D341Med (cell line): ENCODE measurements around the gene EIF4EBP2.

Source experiments
- DNase-seq: peaks from one replicate; pipeline ENCODE4 v3.0.0; 2012; ENCODE audit warnings: low spot score

Gene EIF4EBP2, protein sequence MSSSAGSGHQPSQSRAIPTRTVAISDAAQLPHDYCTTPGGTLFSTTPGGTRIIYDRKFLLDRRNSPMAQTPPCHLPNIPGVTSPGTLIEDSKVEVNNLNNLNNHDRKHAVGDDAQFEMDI

DNA sequence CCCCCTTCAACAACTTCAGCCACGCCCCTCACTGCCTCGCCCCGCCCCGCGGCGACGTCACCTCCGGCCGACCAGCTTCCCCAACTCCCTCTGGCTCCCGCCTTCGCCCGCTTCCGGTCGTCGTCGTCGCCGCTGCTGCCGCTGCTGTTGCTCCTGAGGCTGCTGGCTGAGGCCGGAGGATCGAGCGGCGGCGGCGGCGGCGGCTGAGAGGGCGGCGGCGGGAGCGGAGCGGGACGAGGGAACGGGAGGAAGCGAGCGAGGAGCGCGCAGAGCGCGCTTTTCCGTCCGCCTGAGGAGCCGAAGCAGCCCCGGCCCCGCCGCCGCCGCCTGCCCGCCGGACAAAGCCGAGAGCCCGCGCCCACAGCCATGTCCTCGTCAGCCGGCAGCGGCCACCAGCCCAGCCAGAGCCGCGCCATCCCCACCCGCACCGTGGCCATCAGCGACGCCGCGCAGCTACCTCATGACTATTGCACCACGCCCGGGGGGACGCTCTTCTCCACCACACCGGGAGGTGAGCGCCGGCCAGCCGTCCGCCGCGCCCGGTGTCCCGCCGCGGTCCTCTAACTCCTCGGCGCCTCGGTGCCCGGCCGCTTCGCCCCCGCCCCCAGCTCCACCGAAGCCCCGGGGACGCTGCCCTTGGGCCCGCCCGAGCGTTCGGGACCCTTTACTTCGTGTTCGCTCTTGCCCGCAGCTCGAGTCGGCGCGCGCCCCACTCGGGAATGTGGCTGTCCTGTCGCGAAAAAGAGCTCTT is at the start of gene EIF4EBP2:
Gene EIF4EBP2, plus strand, starts transcription at position 110 of the 751 bp plus-strand sequence. Its CDS starts 257 bp downstream, at position 367.
- DNase-seq, result peak; percentile 89

DNA sequence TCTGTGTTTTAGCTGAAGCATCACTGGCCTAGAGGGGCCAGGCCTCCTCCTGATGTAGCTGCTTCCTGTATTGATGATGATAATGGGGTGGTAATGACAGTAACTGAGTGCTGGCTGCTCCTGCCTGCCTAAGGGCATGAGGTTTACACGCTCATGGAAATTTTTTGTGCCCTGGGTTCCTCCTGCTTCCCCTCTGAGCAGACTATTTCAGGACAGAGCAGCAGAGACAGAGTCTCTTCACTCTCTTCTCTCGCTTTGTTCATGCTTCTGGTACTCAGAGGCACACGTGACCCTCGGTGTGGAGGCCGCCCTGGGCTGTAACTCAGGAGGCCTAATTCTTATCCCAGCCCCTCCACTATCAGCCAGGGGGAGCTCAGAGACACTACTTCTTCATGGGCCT is 49.4 kb upstream of the EIF4EBP2 start:
- no peak for DNase-seq

DNA sequence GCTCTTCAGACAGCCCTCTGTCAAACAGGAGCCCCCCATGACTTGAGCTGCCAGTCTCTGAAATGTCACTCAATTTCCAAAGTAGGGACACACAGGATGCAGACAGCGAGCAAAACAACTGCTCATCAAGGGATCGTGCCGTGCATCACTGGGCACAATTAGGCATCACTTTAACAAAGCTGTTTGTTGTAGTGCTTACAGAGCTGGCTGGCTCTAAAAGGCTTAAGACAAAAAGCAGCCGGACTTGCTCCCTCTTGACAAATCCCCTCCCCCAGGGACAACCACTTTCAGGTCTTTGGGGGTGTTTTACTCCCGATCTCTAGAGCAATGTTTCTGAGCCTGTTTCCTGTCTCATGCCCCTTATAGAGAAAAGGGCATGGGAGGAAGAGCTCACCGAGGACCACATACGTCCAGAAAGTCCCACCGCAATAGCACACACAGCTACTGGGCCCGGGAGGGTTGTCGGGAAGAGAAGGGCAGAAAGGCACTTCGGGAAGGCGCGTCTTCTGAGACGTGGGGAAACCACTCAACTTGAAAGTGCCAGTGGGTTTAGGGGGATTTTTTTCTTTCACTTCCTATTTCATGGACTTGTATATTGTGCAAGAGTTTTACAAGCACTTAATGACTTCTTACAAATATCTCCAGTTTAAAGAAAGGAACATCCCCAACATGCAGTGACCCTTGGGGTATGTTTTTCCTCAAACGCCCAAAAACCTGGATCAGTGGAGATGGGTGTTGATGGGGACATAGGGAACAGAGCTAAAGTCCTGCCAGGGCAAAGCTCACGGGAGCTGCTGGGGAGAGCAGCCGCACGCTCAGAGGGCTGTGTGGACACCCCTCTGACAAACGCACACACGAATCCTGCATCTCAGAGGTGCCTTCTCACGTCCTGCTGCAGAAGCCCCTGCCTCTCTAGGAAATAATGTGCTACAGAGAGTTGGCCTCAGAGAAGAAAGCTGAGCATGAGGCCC is 48.6 kb upstream of the EIF4EBP2 start:
- peak; percentile 42 for DNase-seq

DNA sequence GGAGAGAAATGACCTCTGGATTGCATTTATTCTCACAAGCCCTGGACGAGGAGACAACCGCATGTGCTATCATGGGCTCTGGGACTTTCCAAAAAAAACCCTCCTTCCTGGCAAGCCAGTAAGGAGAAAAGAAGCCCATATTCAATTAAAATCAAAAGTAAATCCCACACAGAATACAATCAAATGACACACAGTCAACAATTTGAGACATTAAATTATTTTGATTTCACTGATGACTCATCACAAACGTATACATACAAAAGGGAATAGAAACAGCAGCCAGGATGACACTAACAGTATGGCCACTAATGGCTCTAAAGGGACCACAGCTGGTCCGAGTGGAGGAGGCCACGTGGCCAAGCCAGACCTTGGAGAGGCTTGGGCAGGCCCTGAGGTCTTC is 46.4 kb upstream of the EIF4EBP2 start:
- DNase-seq, result no peak

DNA sequence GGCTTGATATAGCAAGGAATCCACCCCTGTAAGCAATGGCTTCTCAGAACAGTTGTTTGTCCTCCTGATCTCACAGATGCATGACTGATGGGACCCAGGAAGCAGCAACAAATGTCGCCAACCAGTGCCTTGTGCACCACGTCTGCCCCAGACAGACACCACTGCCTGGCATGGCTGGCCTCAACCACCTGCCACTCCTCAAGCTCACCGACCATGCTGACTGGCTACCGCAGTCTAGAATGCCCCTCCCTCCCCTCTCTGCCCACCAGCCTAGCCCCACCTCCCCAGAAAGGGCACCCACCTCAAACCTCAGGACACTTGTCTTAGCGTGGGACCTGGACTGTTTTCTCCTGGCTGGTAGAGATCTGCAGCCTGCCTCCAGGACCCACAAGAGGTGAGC is 45.5 kb upstream of the EIF4EBP2 start:
- DNase-seq, result no peak

DNA sequence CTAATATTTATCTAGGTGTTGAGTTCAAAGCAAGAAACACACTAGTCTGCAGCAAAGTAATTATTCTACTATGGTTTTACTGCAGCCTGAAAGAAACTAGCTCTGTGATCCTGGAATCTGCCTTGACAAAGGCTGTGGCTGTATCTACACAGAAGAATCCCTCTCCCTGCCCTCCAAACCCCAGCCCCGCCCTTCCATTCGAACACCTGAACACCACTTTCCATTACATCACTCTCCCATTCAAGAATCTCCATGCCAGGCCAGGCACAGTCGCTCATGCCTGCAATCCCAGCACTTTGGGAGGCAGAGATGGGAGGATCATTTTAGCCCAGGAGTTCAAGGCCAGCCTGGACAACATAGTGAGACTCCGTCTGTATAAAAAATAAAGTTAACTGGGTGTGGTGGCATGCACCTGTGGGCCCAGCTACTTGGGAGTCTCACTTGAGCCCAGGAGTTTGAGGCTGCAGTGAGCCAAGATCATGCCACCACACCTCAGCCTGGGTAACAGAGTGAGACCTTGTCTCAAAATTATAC is 44.9 kb upstream of the EIF4EBP2 start:
- DNase-seq, result no peak

DNA sequence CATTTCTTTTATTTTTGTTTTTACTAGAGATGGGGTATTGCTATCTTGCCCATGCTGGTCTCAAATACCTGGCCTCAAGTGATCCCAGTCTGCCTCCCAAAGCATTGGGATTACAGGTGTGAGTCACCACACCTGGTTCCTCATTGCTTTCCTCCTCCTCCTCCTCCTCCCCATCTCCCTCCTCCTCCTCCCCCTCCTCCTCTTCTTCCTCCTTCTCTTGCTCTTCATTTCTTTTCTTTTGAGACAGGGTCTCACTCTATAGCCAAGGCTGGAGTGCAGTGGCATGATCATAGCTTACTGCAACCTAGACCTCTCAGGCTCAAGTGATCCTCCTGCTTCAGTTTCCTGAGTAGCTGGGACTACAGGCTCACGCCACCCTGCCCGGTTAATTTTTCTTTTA is 43.7 kb upstream of the EIF4EBP2 start:
- no peak for DNase-seq

DNA sequence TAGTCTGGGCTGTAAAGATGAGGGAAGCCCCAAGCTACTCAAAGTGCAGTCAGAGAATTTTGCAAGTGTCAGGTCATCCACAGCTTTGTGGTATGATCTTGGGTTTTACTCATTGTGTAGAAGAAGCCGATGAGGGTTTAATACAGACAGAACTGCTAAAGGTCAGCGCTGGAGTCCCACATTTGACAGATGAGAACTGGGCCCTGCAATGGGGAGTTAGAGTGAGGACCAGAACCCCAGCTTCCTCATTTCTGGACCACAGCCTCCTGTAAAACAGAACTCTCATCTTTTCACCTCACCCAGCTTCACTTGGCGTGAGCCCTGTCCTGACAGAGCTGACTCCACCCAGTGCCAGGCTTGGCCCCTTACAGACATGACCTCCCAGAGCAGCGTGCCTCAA is 41.6 kb upstream of the EIF4EBP2 start:
- no peak for DNase-seq

DNA sequence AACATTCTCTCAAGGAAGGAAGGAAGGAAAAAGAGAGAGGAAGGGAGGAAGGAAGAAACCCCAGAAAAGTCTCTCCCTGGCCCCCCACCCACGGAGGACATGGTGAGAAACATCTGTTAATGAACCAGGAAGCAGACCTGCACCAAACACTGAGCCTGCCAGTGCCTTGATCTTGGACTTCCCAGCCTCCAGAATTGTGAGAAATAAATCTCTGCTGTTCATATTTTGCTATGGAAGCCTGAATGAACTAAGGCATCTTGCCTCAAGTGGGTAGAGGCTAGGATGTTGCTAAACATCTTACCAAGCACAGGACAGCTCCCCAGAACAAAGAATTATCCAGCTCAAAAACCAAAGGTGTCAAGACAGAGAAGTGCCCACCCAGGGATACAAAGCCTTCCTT is 40.7 kb upstream of the EIF4EBP2 start:
- no peak for DNase-seq

DNA sequence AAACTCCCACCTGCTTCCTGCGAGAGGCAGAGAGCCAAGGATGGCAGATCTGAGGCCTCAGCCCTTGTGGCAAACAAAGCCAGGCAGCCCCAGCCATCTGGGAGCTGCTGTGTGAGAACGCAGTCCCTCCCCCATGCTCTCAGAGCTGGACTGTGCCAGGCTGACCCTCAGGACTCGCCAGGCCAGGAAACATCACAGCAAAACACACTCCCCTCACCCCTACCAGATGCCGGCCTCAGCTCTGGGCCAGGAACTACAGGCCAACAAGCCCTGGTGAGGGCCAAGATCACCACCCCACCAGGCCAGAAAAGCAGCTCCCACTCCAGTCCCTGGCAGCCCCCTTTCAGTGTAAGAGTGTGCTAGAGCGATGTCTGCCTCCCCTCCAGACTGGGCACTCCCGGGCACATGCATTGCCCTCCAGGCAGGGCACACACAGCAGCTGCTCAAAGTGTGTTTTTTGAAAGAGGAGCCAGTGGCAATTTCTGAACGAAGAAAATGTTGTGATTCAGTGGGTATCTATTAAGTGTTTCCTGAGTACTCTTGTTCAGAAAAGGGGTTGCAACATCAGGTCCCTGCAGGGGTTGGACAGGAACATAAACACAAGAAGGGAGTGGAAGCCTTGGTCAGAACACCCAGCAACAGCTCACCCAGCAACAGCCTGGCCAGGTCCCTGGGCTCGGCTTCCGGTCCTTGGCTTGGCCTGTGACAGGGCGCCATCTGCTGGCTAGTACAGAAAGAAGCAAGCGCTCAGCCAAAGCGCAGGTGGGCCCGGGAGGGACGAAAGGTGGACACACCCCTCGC is 39.8 kb upstream of the EIF4EBP2 start:
- peak; percentile 85 for DNase-seq

DNA sequence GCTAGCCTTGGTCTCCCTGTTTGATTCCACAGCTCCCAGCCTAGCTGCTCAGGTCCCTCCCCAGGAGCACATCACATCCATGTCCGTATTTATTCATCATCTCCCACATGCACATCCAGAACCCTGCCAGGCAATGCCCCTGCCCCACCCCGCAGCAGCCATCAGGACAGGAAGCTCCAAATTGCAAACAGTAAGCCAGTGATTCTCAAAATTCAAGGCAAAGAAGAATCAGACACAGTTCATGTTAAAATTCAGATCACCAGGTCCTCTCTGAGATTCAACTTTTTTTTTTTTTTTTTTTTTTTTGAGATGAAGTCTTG is 39.2 kb upstream of the EIF4EBP2 start:
- DNase-seq, result no peak

DNA sequence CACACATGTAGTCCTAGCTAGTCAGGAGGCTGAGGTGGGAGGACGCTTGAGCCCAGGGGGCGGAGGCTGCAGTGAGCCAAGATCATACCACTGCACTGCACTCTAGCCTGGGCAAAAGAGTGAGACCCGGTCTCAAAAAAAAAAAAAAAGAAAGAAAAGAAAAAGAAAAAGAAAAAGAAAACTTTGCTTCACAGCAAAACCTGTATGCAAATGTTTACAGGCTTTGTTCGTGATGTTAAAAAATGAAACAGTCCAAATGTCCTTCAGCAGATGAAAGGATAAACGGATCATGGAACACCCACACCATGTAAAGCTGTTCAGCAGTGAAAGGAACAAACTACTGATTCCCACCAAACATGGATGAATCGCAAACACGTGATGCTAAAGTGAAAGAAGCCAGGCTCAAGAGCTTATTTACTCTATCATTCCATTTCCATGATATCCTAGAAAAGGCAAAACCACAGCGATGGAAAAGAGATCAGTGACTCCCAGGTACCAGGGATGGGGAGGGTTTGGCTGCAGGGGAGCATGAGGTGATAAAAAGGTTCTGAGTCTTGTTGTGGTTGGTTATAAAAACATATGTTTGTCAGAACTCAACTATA is 36.6 kb upstream of the EIF4EBP2 start:
- DNase-seq, result no peak

DNA sequence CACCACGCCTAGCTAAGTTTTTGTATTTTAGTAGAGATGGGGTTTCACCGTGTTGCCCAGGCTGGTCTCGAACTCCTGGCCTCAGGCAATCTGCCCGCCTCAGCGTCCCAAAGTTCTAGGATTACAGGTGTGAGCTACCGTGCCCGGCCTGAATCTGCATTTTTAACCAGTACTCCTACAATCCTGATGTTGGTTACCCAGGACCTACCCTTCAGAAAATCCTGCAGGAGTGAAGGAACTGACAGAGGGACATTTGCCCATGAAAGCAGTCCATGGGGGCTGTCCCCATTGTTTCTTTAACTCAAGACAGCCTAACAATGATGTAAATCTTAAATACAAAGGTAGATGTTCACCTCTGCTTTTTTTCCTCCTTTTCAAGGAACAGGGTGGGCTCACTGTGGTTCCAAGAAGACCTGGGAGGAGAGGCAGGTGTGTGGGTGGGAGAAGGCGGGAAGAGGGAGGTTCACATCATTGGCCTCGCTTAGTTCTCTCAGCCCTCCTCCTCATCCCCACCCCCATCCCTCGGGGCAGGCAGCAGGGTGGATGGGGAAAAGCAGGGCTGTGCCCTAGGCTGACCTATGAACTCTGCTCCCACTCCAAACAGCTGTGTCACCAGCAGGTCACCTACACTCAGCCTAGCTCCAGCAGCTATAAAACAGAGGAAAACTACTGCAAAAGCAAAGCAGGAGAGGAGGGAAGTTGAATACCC is 35.0 kb upstream of the EIF4EBP2 start:
- no peak for DNase-seq

DNA sequence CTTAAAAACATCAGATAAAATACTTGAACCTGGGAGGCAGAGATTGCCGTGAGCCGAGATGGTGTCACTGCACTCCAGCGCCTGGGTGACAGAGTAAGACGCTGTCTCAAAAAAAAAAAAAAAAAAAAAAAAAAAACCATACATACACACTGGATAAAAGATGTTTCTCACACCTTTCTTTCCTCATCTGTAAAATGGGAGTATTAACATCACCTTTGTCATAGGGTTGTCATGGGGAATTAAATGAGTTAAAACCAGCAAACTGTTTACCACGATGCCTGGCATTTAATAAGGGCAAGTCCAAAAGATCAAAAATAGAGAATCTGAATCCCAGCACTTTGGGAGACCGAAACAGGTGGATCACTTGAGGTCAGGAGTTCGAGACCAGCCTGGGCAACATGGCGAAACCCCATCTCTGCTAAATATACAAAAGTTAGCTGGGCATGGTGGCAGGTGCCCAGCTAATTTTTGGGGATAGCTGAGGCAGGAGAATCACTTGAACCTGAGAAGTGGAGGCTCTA is 34.4 kb upstream of the EIF4EBP2 start:
- no peak for DNase-seq

DNA sequence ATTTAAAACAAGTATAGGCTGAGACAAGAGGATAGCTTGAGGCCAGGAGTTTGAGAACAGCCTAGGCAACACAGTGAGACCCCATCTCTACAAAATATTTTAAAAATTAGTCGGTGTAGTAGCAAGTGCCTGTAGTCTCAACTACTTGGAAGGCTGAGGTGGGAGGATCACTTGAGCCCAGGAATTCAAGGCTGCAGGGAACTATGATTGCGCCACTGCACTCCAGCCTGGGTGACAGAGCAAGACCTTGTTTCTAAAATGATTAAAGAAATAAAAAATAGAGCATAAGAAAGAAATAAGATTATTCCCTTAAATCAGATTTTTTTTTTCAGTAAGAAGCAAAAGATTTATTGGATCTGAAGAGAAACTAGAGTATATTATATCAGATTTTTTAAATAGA is 33.2 kb upstream of the EIF4EBP2 start:
- no peak for DNase-seq

DNA sequence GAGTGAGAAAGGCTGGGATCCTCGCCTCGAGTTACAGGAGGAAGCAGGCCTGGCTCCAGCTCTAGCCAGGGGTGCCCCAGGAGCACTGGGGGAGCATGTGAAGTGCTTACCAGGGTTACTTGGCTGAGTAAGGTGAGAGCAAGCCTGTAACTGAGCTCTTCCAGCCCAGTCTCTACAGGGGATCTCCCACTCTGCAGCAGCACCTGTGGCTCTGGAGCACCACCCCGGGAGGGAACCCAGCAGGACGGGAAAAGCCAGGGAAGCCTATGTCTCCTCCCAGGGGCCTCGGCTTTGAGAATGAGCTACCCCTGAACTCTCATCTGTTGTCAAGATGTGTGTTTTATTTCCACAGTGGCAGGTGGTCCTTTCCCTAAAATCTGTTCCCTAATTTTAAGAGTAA is 32.1 kb upstream of the EIF4EBP2 start:
- DNase-seq, result no peak

DNA sequence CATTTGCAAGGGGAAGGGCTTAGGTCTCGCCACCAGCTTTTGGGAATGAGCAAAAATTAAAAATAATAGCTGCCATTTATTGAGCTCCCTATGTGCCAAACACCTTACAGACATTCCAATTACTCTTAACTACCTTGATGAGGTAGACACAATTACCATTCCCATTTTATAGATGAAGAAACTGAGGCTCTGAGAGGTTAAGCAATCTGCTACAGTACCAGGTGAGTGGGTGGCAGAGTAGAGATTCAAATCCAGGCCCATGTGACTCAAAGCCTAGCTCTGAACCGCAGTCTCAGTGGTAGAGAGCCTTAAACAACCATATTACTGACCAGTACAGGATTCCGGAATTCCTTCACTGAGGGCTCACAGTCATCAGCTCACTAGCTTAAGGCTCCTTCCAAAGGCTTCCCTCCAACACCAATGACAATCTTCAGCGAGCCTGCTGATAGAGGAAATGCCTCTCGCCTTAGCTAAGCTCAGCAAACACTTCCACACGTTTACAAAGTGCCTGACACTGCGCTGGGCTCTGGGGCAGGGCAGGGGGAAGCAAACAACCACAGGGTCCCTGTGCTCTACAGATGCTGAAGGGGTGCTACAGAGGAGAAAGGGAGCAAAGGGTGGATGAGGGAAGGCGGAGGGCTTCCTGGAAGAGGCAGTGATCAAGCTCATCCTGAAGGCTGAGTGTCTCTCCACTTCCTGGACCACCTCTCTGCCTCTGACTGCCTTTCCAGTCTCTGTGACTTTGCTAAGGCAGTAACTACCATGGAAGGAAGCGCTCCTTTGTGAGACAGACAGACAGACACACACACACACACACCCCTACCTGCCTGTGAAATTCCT is 28.9 kb upstream of the EIF4EBP2 start:
- no peak for DNase-seq

DNA sequence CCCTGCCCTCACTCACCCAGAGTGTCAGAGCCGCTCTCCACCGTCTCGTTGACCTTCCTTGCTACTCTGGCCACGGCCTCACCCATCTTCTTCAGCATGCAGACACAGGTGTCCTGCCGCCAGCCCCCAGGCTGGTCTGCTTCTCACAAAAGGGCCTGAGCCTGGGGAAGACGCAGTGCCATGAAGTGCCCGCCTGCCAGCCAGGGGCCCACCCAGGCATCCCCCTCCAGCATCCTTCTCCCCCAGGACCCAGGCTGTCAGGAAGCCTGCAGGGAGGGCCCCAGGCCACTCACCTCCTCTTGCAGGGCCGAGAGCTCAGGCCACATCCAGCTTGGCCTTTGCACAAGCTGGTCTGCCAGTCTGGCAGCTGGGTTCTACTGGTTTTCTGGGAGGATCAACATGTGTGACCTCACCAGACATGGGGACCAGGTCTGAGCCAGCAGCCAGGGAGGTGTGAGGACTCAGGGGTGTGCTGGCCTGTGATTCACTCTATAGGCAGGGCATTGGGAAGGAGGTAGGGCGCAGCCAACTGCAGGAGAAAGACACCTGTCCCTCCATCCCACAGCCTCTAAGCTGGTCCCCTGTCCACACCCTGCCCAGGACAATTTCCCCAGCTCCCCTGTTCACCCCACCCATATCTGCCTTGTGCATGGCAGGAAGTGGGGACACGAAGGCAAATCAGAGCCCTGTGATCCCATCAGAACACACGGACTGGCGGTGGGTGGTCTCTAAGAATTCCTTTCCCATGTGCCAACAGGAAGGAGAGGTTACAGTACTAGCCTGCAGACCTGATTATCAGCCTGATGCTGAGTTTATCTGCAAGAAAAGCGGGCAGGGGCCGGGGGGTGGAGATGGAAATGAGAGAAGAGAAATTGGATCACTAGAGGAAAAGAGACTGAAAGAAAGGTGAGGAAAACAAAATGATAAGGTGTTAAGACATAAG is 27.2 kb upstream of the EIF4EBP2 start:
- DNase-seq, result no peak

DNA sequence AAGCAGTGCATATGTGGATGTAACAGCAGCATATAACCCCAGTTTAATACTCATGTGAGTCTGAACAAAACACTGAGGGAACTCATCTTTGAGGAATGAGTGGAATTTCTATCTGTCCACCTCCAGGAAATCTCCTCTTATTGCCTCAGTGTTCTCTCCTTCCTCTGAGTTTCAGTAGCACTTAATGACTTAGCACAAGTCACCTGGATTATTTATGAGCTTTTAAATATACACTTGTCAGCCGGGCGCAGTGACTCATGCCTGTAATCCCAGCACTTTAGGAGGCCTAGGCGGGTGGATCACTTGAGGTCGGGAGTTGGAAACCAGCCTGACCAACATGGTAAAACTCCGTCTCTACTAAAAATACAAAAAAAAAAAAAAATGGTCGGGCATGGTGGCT is 25.8 kb upstream of the EIF4EBP2 start:
- no peak for DNase-seq
